OCI-LY3 (cell line): ENCODE data around the gene SPON1.

ENCODE experiments used
- H2AFZ ChIP-seq: fragments of 200-600, 300-600 bp; shearing (Covaris generic); 2 replicates; pipeline ENCODE4 v1.6.0; 2014; ENCODE audit warnings: antibody characterized with exemption, low read depth, low read length
- H3K27ac ChIP-seq: fragments of 200-600, 300-600 bp; sonication (generic); 2 replicates; pipeline ENCODE4 v1.5.1; 2014; ENCODE audit warnings: mild to moderate bottlenecking, low read length, moderate library complexity, mixed read lengths
- H3K27me3 ChIP-seq: fragments of 200-600, 300-600 bp; sonication (generic); 2 replicates; pipeline ENCODE4 v1.6.1; 2014; ENCODE audit warnings: low read depth, low read length, mixed read lengths
- H3K36me3 ChIP-seq: fragments of 200-600, 300-600 bp; sonication (generic); replicated peaks from 2 replicates; pipeline ENCODE3; 2014; ENCODE audit warnings: low read depth, low read length, mixed read lengths
- H3K4me1 ChIP-seq: fragments of 300-600, 200-600 bp; sonication (generic); 2 replicates; pipeline ENCODE4 v1.6.1; 2014; ENCODE audit warnings: low read length, mixed read lengths
- H3K4me2 ChIP-seq: fragments of 200-600, 300-600 bp; sonication (generic); 2 replicates; pipeline ENCODE4 v1.6.1; 2014; ENCODE audit warnings: low read length, mixed read lengths
- H3K4me3 ChIP-seq: fragments of 300-600, 200-600 bp; sonication (generic); 2 replicates; pipeline ENCODE4 v1.5.1; 2014; ENCODE audit warnings: antibody characterized with exemption, mild to moderate bottlenecking, low read length, moderate library complexity
- H3K79me2 ChIP-seq: fragments of 300-600, 200-600 bp; shearing (Covaris generic); 2 replicates; pipeline ENCODE4 v1.6.1; 2014; ENCODE audit warnings: mild to moderate bottlenecking, low read length, mixed read lengths
- H3K9ac ChIP-seq: fragments of 300-600, 200-600 bp; shearing (Covaris generic); 2 replicates; pipeline ENCODE4 v1.6.0; 2014; ENCODE audit warnings: mild to moderate bottlenecking, low read length, moderate library complexity
- H3K9me3 ChIP-seq: fragments of 200-600, 300-600 bp; shearing (Covaris generic); 2 replicates; pipeline ENCODE4 v1.6.1; 2014; ENCODE audit warnings: low read length, mixed read lengths; ENCODE audit not compliant: insufficient read depth
- H4K20me1 ChIP-seq: fragments of 200-600, 300-600 bp; sonication (generic); 2 replicates; pipeline ENCODE4 v1.6.1; 2016; ENCODE audit warnings: low read length, mixed read lengths; ENCODE audit not compliant: insufficient read depth
- EZH2phosphoT487 ChIP-seq: fragments of 200-600 bp; shearing (Covaris generic); IDR thresholded peaks from 2 replicates; pipeline ENCODE4 v1.6.1; 2018; ENCODE audit warnings: antibody characterized with exemption, mixed run types, low read depth
- TF ChIP-seq, protein P1 (sequence below): fragments of 200-600, 300-600 bp; sonication (generic); IDR thresholded peaks from 2 replicates; pipeline ENCODE4 v1.5.1; 2014; ENCODE audit warnings: antibody characterized with exemption, low read length, low read depth

SPON1 gene

DNA sequence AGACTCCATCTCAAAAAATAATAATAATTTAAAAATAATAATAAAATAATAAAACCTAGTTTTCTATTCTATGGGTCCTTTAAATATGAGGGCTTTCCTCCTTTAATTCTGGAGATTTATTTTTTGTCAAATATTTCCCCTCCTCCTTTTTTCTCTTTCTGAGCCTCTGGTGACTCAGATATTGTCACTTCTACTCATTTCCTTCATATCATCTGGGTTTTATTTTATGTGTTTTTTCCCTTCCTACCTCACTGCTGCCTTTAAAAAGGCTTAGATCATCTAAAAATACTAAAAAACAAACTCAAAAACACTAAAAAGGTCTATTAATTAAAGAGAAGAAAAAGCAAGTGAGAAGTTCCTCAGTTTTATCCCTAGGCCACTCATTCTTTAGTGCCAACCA is 138.9 kb downstream of the SPON1 start:
- no peaks in the 10 kb centered on the region for H4K20me1 ChIP-seq
- H3K4me3 ChIP-seq, result no peak overlapping the region
- no peak overlapping the region for H3K9ac ChIP-seq
- no peaks in the 10 kb centered on the region for H3K27me3 ChIP-seq
- H2AFZ ChIP-seq, result no peak overlapping the region
- no peak for TF ChIP-seq EZH2phosphoT487
- TF ChIP-seq, protein P1, sequence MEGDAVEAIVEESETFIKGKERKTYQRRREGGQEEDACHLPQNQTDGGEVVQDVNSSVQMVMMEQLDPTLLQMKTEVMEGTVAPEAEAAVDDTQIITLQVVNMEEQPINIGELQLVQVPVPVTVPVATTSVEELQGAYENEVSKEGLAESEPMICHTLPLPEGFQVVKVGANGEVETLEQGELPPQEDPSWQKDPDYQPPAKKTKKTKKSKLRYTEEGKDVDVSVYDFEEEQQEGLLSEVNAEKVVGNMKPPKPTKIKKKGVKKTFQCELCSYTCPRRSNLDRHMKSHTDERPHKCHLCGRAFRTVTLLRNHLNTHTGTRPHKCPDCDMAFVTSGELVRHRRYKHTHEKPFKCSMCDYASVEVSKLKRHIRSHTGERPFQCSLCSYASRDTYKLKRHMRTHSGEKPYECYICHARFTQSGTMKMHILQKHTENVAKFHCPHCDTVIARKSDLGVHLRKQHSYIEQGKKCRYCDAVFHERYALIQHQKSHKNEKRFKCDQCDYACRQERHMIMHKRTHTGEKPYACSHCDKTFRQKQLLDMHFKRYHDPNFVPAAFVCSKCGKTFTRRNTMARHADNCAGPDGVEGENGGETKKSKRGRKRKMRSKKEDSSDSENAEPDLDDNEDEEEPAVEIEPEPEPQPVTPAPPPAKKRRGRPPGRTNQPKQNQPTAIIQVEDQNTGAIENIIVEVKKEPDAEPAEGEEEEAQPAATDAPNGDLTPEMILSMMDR, result no peak
- H3K4me1 ChIP-seq, result no peaks in the 10 kb centered on the region
- H3K27ac ChIP-seq, result no peak overlapping the region
- H3K9me3 ChIP-seq, result no peaks in the 10 kb centered on the region
- no peak overlapping the region for H3K4me2 ChIP-seq
- no peaks in the 10 kb centered on the region for H3K36me3 ChIP-seq
- H3K79me2 ChIP-seq, result no peaks in the 10 kb centered on the region

DNA sequence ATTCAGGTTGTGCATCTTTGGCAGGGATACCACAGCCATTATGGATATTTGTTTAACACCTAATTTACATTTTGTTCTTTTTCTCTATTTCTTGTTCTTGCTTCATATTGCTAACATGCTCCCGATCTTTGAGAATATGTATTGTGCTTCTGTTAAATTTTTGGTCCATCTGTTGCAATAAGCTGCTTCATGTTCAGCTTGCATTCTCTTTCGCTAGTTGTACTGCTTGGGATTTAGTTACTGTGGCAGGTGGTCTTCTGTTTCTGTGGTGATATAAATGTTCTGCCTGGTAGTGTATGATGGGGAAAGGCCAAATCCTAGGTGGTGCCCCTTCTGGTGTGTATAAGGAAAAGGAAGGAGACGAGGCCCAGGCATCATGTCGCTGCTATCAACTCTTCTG is 140.2 kb downstream of the SPON1 start:
- Histone ChIP-seq H4K20me1 (no peaks in the 10 kb centered on the region), H2AFZ (no peak overlapping the region), H3K9me3 (no peaks in the 10 kb centered on the region), H3K27ac (no peak overlapping the region), H3K9ac (no peak overlapping the region), H3K79me2 (no peaks in the 10 kb centered on the region), H3K4me2 (no peak overlapping the region), H3K4me3 (no peak overlapping the region), H3K4me1 (no peaks in the 10 kb centered on the region), H3K27me3 (peaks cover 5% of the 10 kb centered on the region; the same call in 1 of the 2 replicates), H3K36me3 (no peaks in the 10 kb centered on the region)
- TF ChIP-seq, protein P1, result no peak
- TF ChIP-seq EZH2phosphoT487, result no peak

DNA sequence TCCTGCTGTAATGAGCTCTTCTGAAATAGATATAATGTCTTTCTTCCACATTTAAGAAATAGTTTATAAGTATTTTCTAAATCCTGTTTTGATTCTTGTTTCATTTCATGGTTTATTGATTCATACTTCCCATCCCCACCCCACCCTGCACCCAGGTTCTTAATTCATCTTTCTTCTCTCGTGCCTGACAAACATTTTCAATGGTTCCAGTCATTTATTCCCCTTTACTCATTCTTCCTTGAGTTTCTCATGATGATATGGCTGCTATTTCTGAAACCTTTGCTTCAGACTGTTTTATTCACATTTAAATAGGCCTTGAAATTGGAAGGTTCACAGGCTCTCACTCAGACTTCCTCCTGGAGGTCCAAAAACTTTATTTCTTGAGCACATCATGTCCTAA is 142.9 kb downstream of the SPON1 start:
- no peak overlapping the region for H3K4me2 ChIP-seq
- TF ChIP-seq, protein P1, result no peak
- TF ChIP-seq EZH2phosphoT487, result no peak
- no peak overlapping the region for H3K27ac ChIP-seq
- H3K27me3 ChIP-seq, result peaks cover 5% of the 10 kb centered on the region; the same call in 1 of the 2 replicates
- no peaks in the 10 kb centered on the region for H3K4me1 ChIP-seq
- no peaks in the 10 kb centered on the region for H3K79me2 ChIP-seq
- no peaks in the 10 kb centered on the region for H4K20me1 ChIP-seq
- H3K9me3 ChIP-seq, result no peaks in the 10 kb centered on the region
- no peaks in the 10 kb centered on the region for H3K36me3 ChIP-seq
- H3K9ac ChIP-seq, result no peak overlapping the region
- no peak overlapping the region for H3K4me3 ChIP-seq
- no peak overlapping the region for H2AFZ ChIP-seq

DNA sequence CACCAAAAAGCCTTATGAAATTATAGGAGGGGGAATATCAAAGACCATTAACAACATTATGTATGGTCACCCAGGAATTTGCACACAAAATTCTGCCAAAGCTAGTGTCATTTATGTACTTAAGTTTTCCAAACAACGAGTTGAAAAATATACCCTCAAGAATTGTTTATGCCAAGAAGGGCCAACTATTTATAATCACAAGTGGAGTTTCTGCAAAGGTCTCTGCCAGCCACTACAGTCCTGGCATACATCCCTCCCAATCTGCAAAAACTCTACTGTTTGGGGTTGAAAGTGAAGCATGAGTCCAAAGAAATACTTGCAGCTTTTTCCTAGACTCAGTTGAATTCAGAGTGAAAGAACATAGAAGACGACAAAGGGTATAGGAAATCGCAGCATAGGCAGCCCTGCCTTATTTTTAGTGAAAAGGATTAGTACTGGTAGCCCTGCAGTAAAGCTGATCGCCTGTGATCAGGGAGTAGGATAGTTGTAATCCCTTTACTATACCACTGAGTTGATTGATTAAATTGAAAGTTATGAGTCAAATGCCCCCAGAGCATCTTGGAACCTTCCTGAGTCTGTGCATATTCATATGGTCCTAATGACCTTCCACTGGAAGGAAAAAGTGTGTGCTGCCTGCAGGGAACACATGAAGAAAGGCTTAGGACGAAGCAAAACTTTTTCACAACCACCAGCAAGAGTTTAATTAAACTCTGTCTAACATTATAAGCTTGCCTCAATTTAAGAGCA is 144.0 kb downstream of the SPON1 start:
- H3K4me1 ChIP-seq, result no peaks in the 10 kb centered on the region
- H3K9ac ChIP-seq, result no peak overlapping the region
- no peaks in the 10 kb centered on the region for H4K20me1 ChIP-seq
- H3K4me2 ChIP-seq, result no peak overlapping the region
- no peaks in the 10 kb centered on the region for H3K79me2 ChIP-seq
- peaks cover 5% of the 10 kb centered on the region; the same call in 1 of the 2 replicates for H3K27me3 ChIP-seq
- H3K9me3 ChIP-seq, result no peaks in the 10 kb centered on the region
- H3K4me3 ChIP-seq, result no peak overlapping the region
- no peak overlapping the region for H3K27ac ChIP-seq
- no peak for TF ChIP-seq EZH2phosphoT487
- no peaks in the 10 kb centered on the region for H3K36me3 ChIP-seq
- no peak overlapping the region for H2AFZ ChIP-seq
